ENCODE data around the gene PROP1.
"Not testable (repeated sequence)": the region's sequence is repeated elsewhere in the genome, so short reads cannot be mapped to it uniquely, and the experiment has no call there.

The PROP1 gene

GRCh38 chr5:177995691-177996595 is at the start of gene PROP1:
TSS of gene PROP1 (minus strand) at chr5:177996242. CDS start at chr5:177995933, 309 bp downstream.
- no peak for DNase-seq

- not testable (repeated sequence) for DNase-seq
Measured at GRCh38 chr5:178019379-178020030, 23.5 kb upstream of the PROP1 start.

- DNase-seq: not testable (repeated sequence)
Measured at GRCh38 chr5:178012758-178013157, 16.7 kb upstream of the PROP1 start.

- not testable (repeated sequence) for DNase-seq
Measured at GRCh38 chr5:178011816-178012554, 15.9 kb upstream of the PROP1 start.

- not testable (repeated sequence) for DNase-seq
Measured at GRCh38 chr5:178007272-178007671, 11.2 kb upstream of the PROP1 start.

- DNase-seq: peak; percentile 63
Measured at GRCh38 chr5:178006536-178007231, 10.6 kb upstream of the PROP1 start.

GRCh38 chr5:178006181-178006535 is 10.1 kb upstream of the PROP1 start:
- DNase-seq: not testable (repeated sequence)

GRCh38 chr5:177997846-177998245 is 1.8 kb upstream of the PROP1 start:
- no peak for DNase-seq

GRCh38 chr5:177997319-177997670 is 1.3 kb upstream of the PROP1 start:
- no peak for DNase-seq

GRCh38 chr5:177996660-177997318 is 747 bp upstream of the PROP1 start:
- no peak for DNase-seq

GRCh38 chr5:177994561-177995190 is 1.4 kb downstream of the PROP1 start:
- no peak for DNase-seq

GRCh38 chr5:177994063-177994462 is 2.0 kb downstream of the PROP1 start:
- DNase-seq: no peak

- no peak for DNase-seq
Measured at GRCh38 chr5:177992466-177992865, 3.6 kb downstream of the PROP1 start.

- no peak for DNase-seq
Measured at GRCh38 chr5:177988989-177989625, 6.9 kb downstream of the PROP1 start.

GRCh38 chr5:177987326-177987725 is 8.7 kb downstream of the PROP1 start:
- DNase-seq: no peak

- DNase-seq: no peak
Measured at GRCh38 chr5:177985430-177986040, 10.5 kb downstream of the PROP1 start.

GRCh38 chr5:177984584-177985206 is 11.3 kb downstream of the PROP1 start:
- DNase-seq: no peak

- DNase-seq: no peak
Measured at GRCh38 chr5:177983763-177984583, 12.1 kb downstream of the PROP1 start.

GRCh38 chr5:177982956-177983355 is 13.1 kb downstream of the PROP1 start:
- no peak for DNase-seq

Measured in activated CD4-positive, alpha-beta T cell treated with anti-CD3 and anti-CD28 coated beads, Interleukin-2, Interleukin-6, amounts not matched to agents 100 ng/mL and 50 ng/mL, durations not matched to agents 16 hours and 8 hours (primary cell).